ENCODE results near the gene TTC7B. TPM values are rescaled to one million over a fixed set of nuclear protein-coding genes. Genes with fewer than 3 reads are reported as not detected.

The TTC7B gene
- total and polyA plus RNA-seq, 2 experiments from 2014 or later = 7.9 to 28.6 TPM

GRCh38 chr14:90581745-90582144 is 234.5 kb downstream of the TTC7B start:
- DNase-seq (ENCODE audit: low spot score) (no peak), ATAC-seq (no peak)
- H3K4me3 ChIP-seq = no peak overlapping the region
- no peaks in the 10 kb centered on the region for H3K27me3 ChIP-seq (ENCODE audit: insufficient read depth)
- no peaks in the 10 kb centered on the region for H3K9me2 ChIP-seq (ENCODE audit: insufficient read depth)
- H4K20me1 ChIP-seq (replicated peaks; ENCODE audit: insufficient read depth) = no peaks in the 10 kb centered on the region
- no peaks in the 10 kb centered on the region; the same call in 1 of the 2 replicates for H3K4me1 ChIP-seq (ENCODE audit: insufficient read depth)
- Mint-ChIP-seq H3K27ac (no peak overlapping the region), H3K4me1 (peaks cover 10% of the 10 kb centered on the region), H3K27me3 (ENCODE audit: insufficient read depth, low read depth, poor library complexity) (peaks cover 2% of the 10 kb centered on the region), H3K4me3 (no peak overlapping the region), H3K9me3 (no peaks in the 10 kb centered on the region), H3K36me3 (ENCODE audit: low read depth) (no peaks in the 10 kb centered on the region)
- H3F3A ChIP-seq (replicated peaks; ENCODE audit: low read depth) = no peaks in the 10 kb centered on the region
- H3K36me3 ChIP-seq (ENCODE audit: insufficient read depth) = no peaks in the 10 kb centered on the region
- H3K4me2 ChIP-seq = no peak overlapping the region
- H3K79me2 ChIP-seq (replicated peaks; ENCODE audit: insufficient read depth) = no peaks in the 10 kb centered on the region
- TF ChIP-seq, protein P1, sequence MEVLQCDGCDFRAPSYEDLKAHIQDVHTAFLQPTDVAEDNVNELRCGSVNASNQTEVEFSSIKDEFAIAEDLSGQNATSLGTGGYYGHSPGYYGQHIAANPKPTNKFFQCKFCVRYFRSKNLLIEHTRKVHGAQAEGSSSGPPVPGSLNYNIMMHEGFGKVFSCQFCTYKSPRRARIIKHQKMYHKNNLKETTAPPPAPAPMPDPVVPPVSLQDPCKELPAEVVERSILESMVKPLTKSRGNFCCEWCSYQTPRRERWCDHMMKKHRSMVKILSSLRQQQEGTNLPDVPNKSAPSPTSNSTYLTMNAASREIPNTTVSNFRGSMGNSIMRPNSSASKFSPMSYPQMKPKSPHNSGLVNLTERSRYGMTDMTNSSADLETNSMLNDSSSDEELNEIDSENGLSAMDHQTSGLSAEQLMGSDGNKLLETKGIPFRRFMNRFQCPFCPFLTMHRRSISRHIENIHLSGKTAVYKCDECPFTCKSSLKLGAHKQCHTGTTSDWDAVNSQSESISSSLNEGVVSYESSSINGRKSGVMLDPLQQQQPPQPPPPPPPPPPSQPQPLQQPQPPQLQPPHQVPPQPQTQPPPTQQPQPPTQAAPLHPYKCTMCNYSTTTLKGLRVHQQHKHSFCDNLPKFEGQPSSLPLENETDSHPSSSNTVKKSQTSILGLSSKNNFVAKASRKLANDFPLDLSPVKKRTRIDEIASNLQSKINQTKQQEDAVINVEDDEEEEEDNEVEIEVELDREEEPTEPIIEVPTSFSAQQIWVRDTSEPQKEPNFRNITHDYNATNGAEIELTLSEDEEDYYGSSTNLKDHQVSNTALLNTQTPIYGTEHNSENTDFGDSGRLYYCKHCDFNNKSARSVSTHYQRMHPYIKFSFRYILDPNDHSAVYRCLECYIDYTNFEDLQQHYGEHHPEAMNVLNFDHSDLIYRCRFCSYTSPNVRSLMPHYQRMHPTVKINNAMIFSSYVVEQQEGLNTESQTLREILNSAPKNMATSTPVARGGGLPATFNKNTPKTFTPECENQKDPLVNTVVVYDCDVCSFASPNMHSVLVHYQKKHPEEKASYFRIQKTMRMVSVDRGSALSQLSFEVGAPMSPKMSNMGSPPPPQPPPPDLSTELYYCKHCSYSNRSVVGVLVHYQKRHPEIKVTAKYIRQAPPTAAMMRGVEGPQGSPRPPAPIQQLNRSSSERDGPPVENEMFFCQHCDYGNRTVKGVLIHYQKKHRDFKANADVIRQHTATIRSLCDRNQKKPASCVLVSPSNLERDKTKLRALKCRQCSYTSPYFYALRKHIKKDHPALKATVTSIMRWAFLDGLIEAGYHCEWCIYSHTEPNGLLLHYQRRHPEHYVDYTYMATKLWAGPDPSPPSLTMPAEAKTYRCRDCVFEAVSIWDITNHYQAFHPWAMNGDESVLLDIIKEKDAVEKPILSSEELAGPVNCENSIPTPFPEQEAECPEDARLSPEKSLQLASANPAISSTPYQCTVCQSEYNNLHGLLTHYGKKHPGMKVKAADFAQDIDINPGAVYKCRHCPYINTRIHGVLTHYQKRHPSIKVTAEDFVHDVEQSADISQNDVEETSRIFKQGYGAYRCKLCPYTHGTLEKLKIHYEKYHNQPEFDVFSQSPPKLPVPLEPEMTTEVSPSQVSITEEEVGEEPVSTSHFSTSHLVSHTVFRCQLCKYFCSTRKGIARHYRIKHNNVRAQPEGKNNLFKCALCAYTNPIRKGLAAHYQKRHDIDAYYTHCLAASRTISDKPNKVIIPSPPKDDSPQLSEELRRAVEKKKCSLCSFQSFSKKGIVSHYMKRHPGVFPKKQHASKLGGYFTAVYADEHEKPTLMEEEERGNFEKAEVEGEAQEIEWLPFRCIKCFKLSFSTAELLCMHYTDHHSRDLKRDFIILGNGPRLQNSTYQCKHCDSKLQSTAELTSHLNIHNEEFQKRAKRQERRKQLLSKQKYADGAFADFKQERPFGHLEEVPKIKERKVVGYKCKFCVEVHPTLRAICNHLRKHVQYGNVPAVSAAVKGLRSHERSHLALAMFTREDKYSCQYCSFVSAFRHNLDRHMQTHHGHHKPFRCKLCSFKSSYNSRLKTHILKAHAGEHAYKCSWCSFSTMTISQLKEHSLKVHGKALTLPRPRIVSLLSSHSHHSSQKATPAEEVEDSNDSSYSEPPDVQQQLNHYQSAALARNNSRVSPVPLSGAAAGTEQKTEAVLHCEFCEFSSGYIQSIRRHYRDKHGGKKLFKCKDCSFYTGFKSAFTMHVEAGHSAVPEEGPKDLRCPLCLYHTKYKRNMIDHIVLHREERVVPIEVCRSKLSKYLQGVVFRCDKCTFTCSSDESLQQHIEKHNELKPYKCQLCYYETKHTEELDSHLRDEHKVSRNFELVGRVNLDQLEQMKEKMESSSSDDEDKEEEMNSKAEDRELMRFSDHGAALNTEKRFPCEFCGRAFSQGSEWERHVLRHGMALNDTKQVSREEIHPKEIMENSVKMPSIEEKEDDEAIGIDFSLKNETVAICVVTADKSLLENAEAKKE (CRISPR knock-in tag; IDR thresholded peaks at IDR 0.05) = no peak
- TF ChIP-seq ZNF114 (CRISPR knock-in tag; IDR thresholded peaks at IDR 0.05) (no peak), CREB1 (CRISPR knock-in tag; IDR thresholded peaks at IDR 0.05; ENCODE audit: low read depth) (no peak), EZH2phosphoT487 (IDR thresholded peaks at IDR 0.05; ENCODE audit: unreplicated experiment) (no peak), JUNB (IDR thresholded peaks at IDR 0.05; ENCODE audit: unreplicated experiment) (no peak)
- TF ChIP-seq, protein P2, sequence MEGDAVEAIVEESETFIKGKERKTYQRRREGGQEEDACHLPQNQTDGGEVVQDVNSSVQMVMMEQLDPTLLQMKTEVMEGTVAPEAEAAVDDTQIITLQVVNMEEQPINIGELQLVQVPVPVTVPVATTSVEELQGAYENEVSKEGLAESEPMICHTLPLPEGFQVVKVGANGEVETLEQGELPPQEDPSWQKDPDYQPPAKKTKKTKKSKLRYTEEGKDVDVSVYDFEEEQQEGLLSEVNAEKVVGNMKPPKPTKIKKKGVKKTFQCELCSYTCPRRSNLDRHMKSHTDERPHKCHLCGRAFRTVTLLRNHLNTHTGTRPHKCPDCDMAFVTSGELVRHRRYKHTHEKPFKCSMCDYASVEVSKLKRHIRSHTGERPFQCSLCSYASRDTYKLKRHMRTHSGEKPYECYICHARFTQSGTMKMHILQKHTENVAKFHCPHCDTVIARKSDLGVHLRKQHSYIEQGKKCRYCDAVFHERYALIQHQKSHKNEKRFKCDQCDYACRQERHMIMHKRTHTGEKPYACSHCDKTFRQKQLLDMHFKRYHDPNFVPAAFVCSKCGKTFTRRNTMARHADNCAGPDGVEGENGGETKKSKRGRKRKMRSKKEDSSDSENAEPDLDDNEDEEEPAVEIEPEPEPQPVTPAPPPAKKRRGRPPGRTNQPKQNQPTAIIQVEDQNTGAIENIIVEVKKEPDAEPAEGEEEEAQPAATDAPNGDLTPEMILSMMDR (conservative IDR thresholded peaks at IDR 0.05; ENCODE audit: low read depth in 2 of 2) = no peak
- no peak overlapping the region for H3K27ac ChIP-seq (ENCODE audit: low read depth)
- no peak overlapping the region for H2AFZ ChIP-seq

Data from GM23338 (cell line).